ENCODE data around the gene FAM20A.
"Not testable (repeated sequence)": the region's sequence is repeated elsewhere in the genome, so short reads cannot be mapped to it uniquely, and the experiment has no call there.

Gene FAM20A

DNA sequence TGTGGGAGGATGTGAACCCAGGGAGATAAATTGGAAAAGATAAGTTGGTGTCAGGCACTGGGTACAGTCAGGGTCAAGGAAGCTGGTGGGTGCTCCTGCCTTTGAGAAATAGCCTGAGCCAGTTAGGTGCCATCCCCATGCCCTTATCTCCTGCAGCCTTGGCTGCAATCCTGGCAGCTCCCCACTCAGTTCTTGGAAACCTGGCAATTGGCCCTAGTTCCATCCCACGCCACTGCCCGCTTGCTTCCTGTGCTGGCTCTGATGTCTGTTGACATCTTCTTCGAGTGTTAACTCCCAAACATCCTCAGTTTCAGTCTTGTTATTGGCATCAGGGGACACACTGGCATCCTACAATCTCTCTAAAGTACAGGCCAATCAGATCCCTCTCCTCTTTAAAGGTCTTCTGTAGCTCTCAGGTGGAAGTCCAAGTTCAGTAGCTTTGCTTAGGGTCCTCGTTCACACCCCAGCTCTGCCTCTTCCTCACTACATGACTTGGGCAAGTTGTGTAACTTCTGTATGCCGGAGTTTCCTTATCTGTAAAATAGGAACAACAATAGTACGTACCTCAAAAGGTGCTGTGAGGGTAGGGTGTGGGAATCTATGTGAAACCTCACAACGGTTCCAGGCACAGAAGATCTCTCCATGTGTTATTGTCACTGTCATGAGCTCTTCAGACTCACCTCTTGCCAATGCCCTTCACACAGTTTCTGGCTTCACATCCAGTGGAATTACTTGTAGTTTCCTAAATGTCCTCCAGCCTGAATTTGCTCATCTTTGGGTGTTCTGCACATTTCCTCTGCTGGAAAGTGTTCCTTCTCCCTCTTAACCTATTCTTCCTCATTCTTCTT, 102.5 kb downstream of the FAM20A start:
- Histone ChIP-seq H3K9me3 (ENCODE audit: insufficient read depth, low read length, severe bottlenecking) (peaks cover 2% of the 10 kb centered on the region), H3K4me1 (ENCODE audit: insufficient read depth, low read length) (no peaks in the 10 kb centered on the region), H4K20me1 (ENCODE audit: insufficient read depth, low read length) (no peaks in the 10 kb centered on the region), H3K9ac (ENCODE audit: low read depth, low read length) (no peak overlapping the region), H3K27ac (ENCODE audit: low read length) (no peak overlapping the region), H3K4me3 (ENCODE audit: low read depth in 1 of 2, low read length in 2 of 2) (no peak overlapping the region), H3K27me3 (ENCODE audit: insufficient read depth, low read length, poor library complexity) (no peaks in the 10 kb centered on the region), H3K4me2 (ENCODE audit: insufficient read depth, low read length) (no peak overlapping the region), H3K36me3 (ENCODE audit: insufficient read depth, low read length) (no peaks in the 10 kb centered on the region), H2AFZ (ENCODE audit: low read depth, low read length) (no peak overlapping the region), H3K79me2 (ENCODE audit: insufficient read depth, low read length) (no peaks in the 10 kb centered on the region)
- ATAC-seq (ENCODE audit: insufficient read depth, low read depth) (no peak), DNase-seq (no peak)
- no peak for TF ChIP-seq EZH2 (IDR thresholded peaks at IDR 0.05; ENCODE audit: borderline replicate concordance, low read depth, low read length, severe bottlenecking)
- TF ChIP-seq, protein P1, sequence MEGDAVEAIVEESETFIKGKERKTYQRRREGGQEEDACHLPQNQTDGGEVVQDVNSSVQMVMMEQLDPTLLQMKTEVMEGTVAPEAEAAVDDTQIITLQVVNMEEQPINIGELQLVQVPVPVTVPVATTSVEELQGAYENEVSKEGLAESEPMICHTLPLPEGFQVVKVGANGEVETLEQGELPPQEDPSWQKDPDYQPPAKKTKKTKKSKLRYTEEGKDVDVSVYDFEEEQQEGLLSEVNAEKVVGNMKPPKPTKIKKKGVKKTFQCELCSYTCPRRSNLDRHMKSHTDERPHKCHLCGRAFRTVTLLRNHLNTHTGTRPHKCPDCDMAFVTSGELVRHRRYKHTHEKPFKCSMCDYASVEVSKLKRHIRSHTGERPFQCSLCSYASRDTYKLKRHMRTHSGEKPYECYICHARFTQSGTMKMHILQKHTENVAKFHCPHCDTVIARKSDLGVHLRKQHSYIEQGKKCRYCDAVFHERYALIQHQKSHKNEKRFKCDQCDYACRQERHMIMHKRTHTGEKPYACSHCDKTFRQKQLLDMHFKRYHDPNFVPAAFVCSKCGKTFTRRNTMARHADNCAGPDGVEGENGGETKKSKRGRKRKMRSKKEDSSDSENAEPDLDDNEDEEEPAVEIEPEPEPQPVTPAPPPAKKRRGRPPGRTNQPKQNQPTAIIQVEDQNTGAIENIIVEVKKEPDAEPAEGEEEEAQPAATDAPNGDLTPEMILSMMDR (IDR thresholded peaks at IDR 0.05; ENCODE audit: borderline replicate concordance, extremely low read depth, low read length, poor library complexity, severe bottlenecking) = no peak

DNA sequence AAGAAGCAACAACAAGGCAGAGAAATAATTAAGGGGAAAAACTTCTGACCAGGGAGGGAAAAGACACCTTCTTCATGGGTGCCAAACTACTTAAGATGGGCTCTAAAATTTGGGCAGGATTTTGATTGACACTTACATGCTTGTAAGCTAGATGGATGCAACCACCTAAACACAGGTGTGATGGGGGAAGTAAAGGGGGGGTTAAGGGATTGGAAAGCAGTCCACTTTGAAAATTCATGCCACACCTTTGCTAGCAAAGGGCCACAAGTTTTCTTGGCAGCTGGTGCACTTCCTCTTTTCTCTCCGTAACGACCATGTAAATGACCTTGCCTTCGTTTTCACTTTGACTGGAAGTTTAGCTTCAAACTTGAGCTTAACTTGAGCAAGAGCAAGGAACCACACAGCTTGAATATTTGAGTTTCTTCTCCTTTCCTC, 103.3 kb downstream of the FAM20A start:
- Histone ChIP-seq H3K36me3 (ENCODE audit: insufficient read depth, low read length) (no peaks in the 10 kb centered on the region), H3K9me3 (ENCODE audit: insufficient read depth, low read length, severe bottlenecking) (peaks cover 2% of the 10 kb centered on the region), H3K27ac (ENCODE audit: low read length) (no peak overlapping the region), H3K4me2 (ENCODE audit: insufficient read depth, low read length) (no peak overlapping the region), H3K79me2 (ENCODE audit: insufficient read depth, low read length) (no peaks in the 10 kb centered on the region), H3K4me3 (ENCODE audit: low read depth in 1 of 2, low read length in 2 of 2) (no peak overlapping the region), H2AFZ (ENCODE audit: low read depth, low read length) (no peak overlapping the region), H3K27me3 (ENCODE audit: insufficient read depth, low read length, poor library complexity) (no peaks in the 10 kb centered on the region), H3K9ac (ENCODE audit: low read depth, low read length) (no peak overlapping the region), H3K4me1 (ENCODE audit: insufficient read depth, low read length) (no peaks in the 10 kb centered on the region), H4K20me1 (ENCODE audit: insufficient read depth, low read length) (no peaks in the 10 kb centered on the region)
- TF ChIP-seq, protein P1 (IDR thresholded peaks at IDR 0.05; ENCODE audit: borderline replicate concordance, extremely low read depth, low read length, poor library complexity, severe bottlenecking) = no peak
- TF ChIP-seq EZH2 (IDR thresholded peaks at IDR 0.05; ENCODE audit: borderline replicate concordance, low read depth, low read length, severe bottlenecking) = no peak
- no peak for ATAC-seq (ENCODE audit: insufficient read depth, low read depth)
- no peak for DNase-seq

DNA sequence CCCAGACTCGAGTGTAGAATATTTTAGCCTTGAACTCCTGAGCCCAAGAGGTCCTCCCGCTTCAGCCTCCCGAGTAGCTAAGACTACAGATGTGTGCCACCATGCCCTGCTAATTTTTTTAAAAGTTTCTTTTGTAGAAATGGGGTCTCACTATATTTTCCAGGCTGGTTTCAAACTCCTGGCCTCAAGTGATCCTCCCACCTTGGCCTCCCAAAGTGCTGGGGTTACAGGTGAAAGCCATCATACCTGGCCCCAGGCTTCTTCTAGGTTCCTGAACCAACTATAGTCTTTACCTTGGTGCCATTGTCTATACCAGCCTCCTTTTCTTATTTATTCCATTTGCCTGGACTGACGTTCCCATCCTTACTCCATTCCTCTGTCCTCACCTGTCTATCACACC, 106.1 kb downstream of the FAM20A start:
- Histone ChIP-seq H2AFZ (ENCODE audit: low read depth, low read length) (no peak overlapping the region), H3K4me2 (ENCODE audit: insufficient read depth, low read length) (no peak overlapping the region), H3K36me3 (ENCODE audit: insufficient read depth, low read length) (no peaks in the 10 kb centered on the region), H3K27ac (ENCODE audit: low read length) (no peak overlapping the region), H3K79me2 (ENCODE audit: insufficient read depth, low read length) (no peaks in the 10 kb centered on the region), H3K9me3 (ENCODE audit: insufficient read depth, low read length, severe bottlenecking) (peaks cover 2% of the 10 kb centered on the region), H4K20me1 (ENCODE audit: insufficient read depth, low read length) (no peaks in the 10 kb centered on the region), H3K9ac (ENCODE audit: low read depth, low read length) (no peak overlapping the region), H3K4me1 (ENCODE audit: insufficient read depth, low read length) (no peaks in the 10 kb centered on the region), H3K27me3 (ENCODE audit: insufficient read depth, low read length, poor library complexity) (no peaks in the 10 kb centered on the region), H3K4me3 (ENCODE audit: low read depth in 1 of 2, low read length in 2 of 2) (no peak overlapping the region)
- no peak for TF ChIP-seq EZH2 (IDR thresholded peaks at IDR 0.05; ENCODE audit: borderline replicate concordance, low read depth, low read length, severe bottlenecking)
- TF ChIP-seq, protein P1 (IDR thresholded peaks at IDR 0.05; ENCODE audit: borderline replicate concordance, extremely low read depth, low read length, poor library complexity, severe bottlenecking) = no peak
- DNase-seq (no peak), ATAC-seq (ENCODE audit: insufficient read depth, low read depth) (no peak)

DNA sequence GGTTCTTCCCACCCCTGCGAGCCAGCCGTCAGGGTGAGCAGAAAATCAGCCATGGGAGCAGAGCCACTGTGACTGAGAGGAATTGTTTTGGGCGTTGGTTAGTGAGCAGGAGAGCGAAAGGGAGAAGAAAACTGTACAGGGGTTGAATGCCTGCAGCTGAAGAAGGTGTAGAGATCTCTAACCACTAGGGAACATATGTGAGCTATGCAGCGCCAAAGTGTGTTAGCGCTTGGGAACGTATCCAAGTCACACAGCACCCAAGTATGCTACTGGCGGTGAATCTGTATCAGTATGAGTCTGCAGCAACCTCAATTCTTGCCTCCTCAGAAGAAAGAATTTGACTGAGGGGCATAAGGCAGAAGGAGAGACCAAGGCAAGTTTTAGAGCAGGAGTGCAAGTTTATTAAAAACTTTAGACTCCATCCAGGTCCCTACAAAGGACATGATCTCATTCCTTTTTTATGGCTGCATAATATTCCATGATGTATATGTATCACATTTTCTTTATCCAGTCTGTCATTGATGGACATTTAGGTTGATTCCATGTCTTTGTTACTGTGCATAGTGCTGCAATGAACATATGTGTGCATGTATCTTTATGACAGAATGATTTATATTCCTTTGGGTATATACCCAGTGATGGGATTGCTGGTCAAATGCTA, 108.6 kb downstream of the FAM20A start:
- ATAC-seq (ENCODE audit: insufficient read depth, low read depth); H3K36me3 ChIP-seq (ENCODE audit: insufficient read depth, low read length); H3K27ac ChIP-seq (ENCODE audit: low read length): not testable (repeated sequence)

More for the DNA sequence above, 108.6 kb downstream of the FAM20A start:
- not testable (repeated sequence) for H4K20me1 ChIP-seq (ENCODE audit: insufficient read depth, low read length); H2AFZ ChIP-seq (ENCODE audit: low read depth, low read length); H3K79me2 ChIP-seq (ENCODE audit: insufficient read depth, low read length); H3K4me3 ChIP-seq (ENCODE audit: low read depth in 1 of 2, low read length in 2 of 2); DNase-seq; H3K4me2 ChIP-seq (ENCODE audit: insufficient read depth, low read length); H3K9me3 ChIP-seq (ENCODE audit: insufficient read depth, low read length, severe bottlenecking); H3K9ac ChIP-seq (ENCODE audit: low read depth, low read length); H3K27me3 ChIP-seq (ENCODE audit: insufficient read depth, low read length, poor library complexity)
- H3K4me1 ChIP-seq (ENCODE audit: insufficient read depth, low read length) = peaks cover 12% of the 10 kb centered on the region

All from DND-41 (cell line).